CD4-positive, alpha-beta memory T cell (primary cell): ENCODE results near the gene KIF26B. TPM values are rescaled to one million over a fixed set of nuclear protein-coding genes. Genes with fewer than 3 reads are reported as not detected.

Experiments used
- CTCF ChIA-PET: fragments of 350-600 bp; sonication (Branson Sonifier 250); formaldehyde crosslinking; loops from one replicate; lab custom pipeline; 2021; ENCODE audit warnings: inconsistent platforms; ENCODE audit not compliant: partially characterized antibody; lab: Charles Lee
- POLR2A ChIA-PET: fragments of 350-600 bp; sonication (Branson Sonifier 250); formaldehyde crosslinking; loops from one replicate; lab custom pipeline; 2021; ENCODE audit not compliant: partially characterized antibody; lab: Charles Lee
- DNase-seq, 5 donors: peaks; one replicate each; pipeline versions ENCODE4 v3.0.0 to v3.0.0-alpha.2; 2020 to 2022; ENCODE audit warnings: mixed read lengths in 1 of 5
- H3K27ac ChIP-seq: one replicate; pipeline ENCODE4 v1.7.0; 2013; ENCODE audit warnings: low read depth, low read length
- H3K27me3 ChIP-seq: 2 replicates; pipeline ENCODE4 v1.7.0; 2013; ENCODE audit warnings: mild to moderate bottlenecking, low read length, moderate library complexity; ENCODE audit not compliant: insufficient read depth
- H3K36me3 ChIP-seq: 2 replicates; pipeline ENCODE4 v1.7.0; 2013; ENCODE audit warnings: mild to moderate bottlenecking, low read length, moderate library complexity; ENCODE audit not compliant: insufficient read depth
- H3K4me1 ChIP-seq: 2 replicates; pipeline ENCODE4 v1.7.0; 2013; ENCODE audit warnings: mild to moderate bottlenecking, low read length, moderate library complexity; ENCODE audit not compliant: insufficient read depth
- H3K4me3 ChIP-seq, 2 donors: one replicate each; pipeline ENCODE4 v1.7.0; 2013; ENCODE audit warnings: low read length in 2 of 2, mild to moderate bottlenecking in 1 of 2
- H3K9me3 ChIP-seq, 2 donors: one replicate each; pipeline ENCODE4 v1.7.0; 2013; ENCODE audit warnings: low read length in 2 of 2, control low read depth in 1 of 2; ENCODE audit not compliant: control insufficient read depth in 1 of 2
- H3K27ac Mint-ChIP-seq, 7 donors: one replicate each; pipeline ENCODE4 v1.8.0; 2020 to 2021; ENCODE audit warnings: mixed read lengths in 7 of 7, mild to moderate bottlenecking in 6 of 7, inconsistent platforms in 3 of 7, moderate library complexity in 3 of 7
- H3K27me3 Mint-ChIP-seq, 2 donors: one replicate each; pipeline ENCODE4 v1.8.0; 2020 to 2021; ENCODE audit warnings: mixed read lengths in 2 of 2
- H3K36me3 Mint-ChIP-seq, 2 donors: one replicate each; pipeline ENCODE4 v1.8.0; 2020 to 2021; ENCODE audit warnings: mixed read lengths in 2 of 2, inconsistent platforms in 1 of 2, mild to moderate bottlenecking in 1 of 2
- H3K4me1 Mint-ChIP-seq, 4 donors: one replicate each; pipeline ENCODE4 v1.8.0; 2020 to 2021; ENCODE audit warnings: mixed read lengths in 4 of 4, mild to moderate bottlenecking in 1 of 4
- H3K4me3 Mint-ChIP-seq, 8 donors: one replicate each; pipeline ENCODE4 v1.8.0; 2020 to 2021; ENCODE audit warnings: mixed read lengths in 8 of 8, mild to moderate bottlenecking in 7 of 8, moderate library complexity in 6 of 8, inconsistent platforms in 3 of 8
- H3K9me3 Mint-ChIP-seq, 8 donors: one replicate each; pipeline ENCODE4 v1.8.0; 2020 to 2021; ENCODE audit warnings: mixed read lengths in 8 of 8, mild to moderate bottlenecking in 5 of 8, inconsistent platforms in 3 of 8, moderate library complexity in 1 of 8
- intact Hi-C: fragments of 100-400 bp; cut with micrococcal nuclease; formaldehyde crosslinking; loops from one replicate; pipeline ENCODE4 v1.15.1; 2023
- polyA plus RNA-seq, 2 donors: library from polyadenylated mRNA; unstranded; fragments of 300-500 nt; fragmentation: Illumina TruSeq; gene quantifications; one replicate each; pipeline ENCODE4 v1.2.3, GENCODE V29; 2021
- total RNA-seq, 2 experiments: library from RNA; stranded (reverse); gene quantifications; one replicate each; pipeline ENCODE4 v1.2.3, GENCODE V29; 2021

The KIF26B gene
- total and polyA plus RNA-seq, 4 experiments from 2014 or later = 0.10 TPM; not detected in 3

DNA sequence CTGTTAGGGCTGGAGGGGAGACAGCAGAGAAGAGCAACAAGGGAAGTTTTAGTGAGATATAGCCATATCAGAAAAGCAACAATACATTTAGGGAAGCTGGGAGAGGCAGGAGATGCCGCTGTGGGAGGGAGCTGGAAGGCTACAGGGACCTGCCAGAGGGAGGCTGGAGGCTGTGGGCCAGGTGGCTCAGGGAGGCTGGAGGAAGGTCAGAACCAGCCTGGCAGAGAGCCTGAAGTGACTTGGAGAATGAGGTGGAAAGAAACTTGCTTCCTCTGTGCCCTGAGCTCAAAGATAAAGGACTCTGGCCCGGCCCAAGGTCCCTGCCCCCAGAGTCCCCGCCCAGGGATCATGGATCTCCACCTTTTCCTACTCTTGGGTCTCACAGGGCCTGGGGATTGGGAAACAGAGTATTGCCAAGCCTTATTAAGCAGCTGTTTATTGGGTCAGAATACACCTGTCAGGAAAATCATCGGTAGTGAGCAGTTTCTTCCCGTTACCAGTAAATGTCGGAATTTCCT is 85.9 kb downstream of the KIF26B start:
- CTCF ChIA-PET = no interaction called here

DNA sequence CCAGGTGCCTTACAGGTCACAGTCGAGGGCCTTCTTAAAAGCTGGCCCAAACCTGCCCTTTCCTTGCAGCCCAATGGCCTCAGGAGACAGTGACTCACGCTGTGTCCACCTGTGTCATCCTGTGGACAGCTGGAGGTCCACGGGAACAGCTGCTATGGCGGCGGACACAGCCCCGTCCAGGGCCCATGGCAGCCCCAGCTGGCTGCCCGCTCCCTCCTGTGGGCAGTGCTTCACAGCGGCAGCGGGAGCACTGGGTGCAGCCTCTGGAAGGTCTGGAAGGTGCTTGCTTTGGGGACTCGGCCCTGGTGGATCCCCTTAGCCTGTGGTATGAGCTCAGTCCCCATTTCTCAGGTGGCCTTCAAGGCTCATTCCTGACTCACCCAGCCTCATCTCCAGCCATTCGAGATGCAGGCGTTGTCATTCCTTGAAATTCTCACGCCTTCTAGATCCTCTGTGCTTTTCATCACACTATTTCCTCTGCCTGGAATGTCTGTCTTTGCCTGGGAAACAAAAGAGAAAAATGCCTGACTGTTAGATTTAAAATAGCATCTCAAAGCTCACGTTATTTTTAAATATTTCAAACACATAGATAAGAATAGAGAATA is 86.8 kb downstream of the KIF26B start:
- no peak overlapping the region for H3K27ac Mint-ChIP-seq
- peaks cover 3 to 11% of the 10 kb centered on the region in 2 donors for H3K27me3 Mint-ChIP-seq
- Histone ChIP-seq H3K4me1 (no peaks in the 10 kb centered on the region), H3K27me3 (peaks cover 5% of the 10 kb centered on the region), H3K27ac (no peak overlapping the region), H3K36me3 (no peaks in the 10 kb centered on the region), H3K9me3 (no peaks in the 10 kb centered on the region), H3K4me3 (no peak overlapping the region)
- CTCF ChIA-PET = interaction anchor here (1.1 kb wide), 1 partner anchor 10 kb away, joined by 3 read pairs; no protein-coding TSS in a partner anchor
- POLR2A ChIA-PET = no interaction called here
- no peak overlapping the region for H3K4me3 Mint-ChIP-seq
- H3K36me3 Mint-ChIP-seq = no peaks in the 10 kb centered on the region
- H3K9me3 Mint-ChIP-seq = no peaks in the 10 kb centered on the region
- DNase-seq = no peak
- H3K4me1 Mint-ChIP-seq = no peaks in the 10 kb centered on the region
- intact Hi-C loops = no loop called here

More for the DNA sequence above, 85.9 kb downstream of the KIF26B start:
- H3K36me3 ChIP-seq = no peaks in the 10 kb centered on the region
- no peak overlapping the region for H3K4me3 ChIP-seq
- no peaks in the 10 kb centered on the region for H3K9me3 ChIP-seq
- H3K27me3 ChIP-seq = peaks cover 5% of the 10 kb centered on the region
- Mint-ChIP-seq H3K4me3 (no peak overlapping the region), H3K36me3 (no peaks in the 10 kb centered on the region), H3K9me3 (no peaks in the 10 kb centered on the region), H3K27ac (no peak overlapping the region), H3K4me1 (no peaks in the 10 kb centered on the region), H3K27me3 (peaks cover 3 to 11% of the 10 kb centered on the region in 2 donors)
- POLR2A ChIA-PET = no interaction called here
- no peak overlapping the region for H3K27ac ChIP-seq
- intact Hi-C loops = no loop called here
- DNase-seq = no peak
- no peaks in the 10 kb centered on the region for H3K4me1 ChIP-seq

GRCh38 chr1:245242989-245243388 is 88.2 kb downstream of the KIF26B start:
- Histone ChIP-seq H3K9me3 (no peaks in the 10 kb centered on the region), H3K27me3 (peaks cover 5% of the 10 kb centered on the region), H3K4me3 (no peak overlapping the region), H3K4me1 (no peaks in the 10 kb centered on the region), H3K27ac (no peak overlapping the region), H3K36me3 (no peaks in the 10 kb centered on the region)
- Mint-ChIP-seq H3K4me1 (no peaks in the 10 kb centered on the region), H3K27me3 (peaks cover 1 to 8% of the 10 kb centered on the region in 2 donors), H3K9me3 (peaks cover 0 to 2% (median 0%) of the 10 kb centered on the region in 8 donors), H3K36me3 (no peaks in the 10 kb centered on the region), H3K4me3 (no peak overlapping the region), H3K27ac (no peak overlapping the region)
- ChIA-PET POLR2A (no interaction called here), CTCF (no interaction called here)
- no peak for DNase-seq
- intact Hi-C loops = no loop called here

GRCh38 chr1:245245021-245245667 is 90.4 kb downstream of the KIF26B start:
- ChIA-PET CTCF (no interaction called here), POLR2A (no interaction called here)
- H3K36me3 Mint-ChIP-seq = no peaks in the 10 kb centered on the region
- H3K27ac Mint-ChIP-seq = no peak overlapping the region
- no peaks in the 10 kb centered on the region for H3K4me1 Mint-ChIP-seq
- Histone ChIP-seq H3K9me3 (no peaks in the 10 kb centered on the region), H3K27ac (no peak overlapping the region), H3K4me1 (no peaks in the 10 kb centered on the region), H3K4me3 (no peak overlapping the region), H3K36me3 (no peaks in the 10 kb centered on the region), H3K27me3 (peaks cover 4% of the 10 kb centered on the region)
- intact Hi-C loops = no loop called here
- H3K4me3 Mint-ChIP-seq = no peak overlapping the region
- H3K9me3 Mint-ChIP-seq = peaks cover 0 to 2% (median 0%) of the 10 kb centered on the region in 8 donors
- DNase-seq = no peak
- H3K27me3 Mint-ChIP-seq = peaks cover 1 to 7% of the 10 kb centered on the region in 2 donors

- ChIA-PET CTCF (no interaction called here), POLR2A (no interaction called here)
- Mint-ChIP-seq H3K4me3 (no peak overlapping the region), H3K36me3 (no peaks in the 10 kb centered on the region), H3K27me3 (peaks cover 0 to 2% of the 10 kb centered on the region in 2 donors), H3K9me3 (peaks cover 0 to 2% (median 0%) of the 10 kb centered on the region in 8 donors), H3K27ac (peak overlapping the region in 1 of 7 donors; percentile 41), H3K4me1 (no peaks in the 10 kb centered on the region)
- DNase-seq = no peak
- Histone ChIP-seq H3K4me3 (no peak overlapping the region), H3K4me1 (no peaks in the 10 kb centered on the region), H3K27ac (no peak overlapping the region), H3K9me3 (no peaks in the 10 kb centered on the region), H3K27me3 (no peaks in the 10 kb centered on the region), H3K36me3 (no peaks in the 10 kb centered on the region)
- intact Hi-C loops = no loop called here
Observed at GRCh38 chr1:245246433-245246832, 91.6 kb downstream of the KIF26B start.

DNA sequence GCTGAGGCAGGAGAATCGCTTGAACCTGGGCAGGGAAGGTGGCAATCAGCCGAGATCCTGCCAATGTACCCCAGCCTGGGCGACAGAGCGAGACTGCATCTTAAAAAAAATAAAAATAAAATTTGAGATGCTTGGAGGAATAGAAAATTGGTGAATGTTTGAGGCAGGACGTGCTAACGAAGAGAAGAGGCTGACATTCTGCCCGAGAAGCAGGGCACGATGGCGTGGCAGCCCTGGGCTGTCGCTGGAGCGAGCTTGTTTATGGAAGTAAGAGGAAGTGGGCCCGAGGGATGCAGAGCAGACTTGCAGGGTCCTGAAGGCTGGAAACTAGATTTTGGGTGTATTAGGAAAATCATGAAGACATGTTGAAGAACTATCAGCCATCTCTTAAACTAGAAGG is 92.6 kb downstream of the KIF26B start:
- POLR2A ChIA-PET = no interaction called here
- Mint-ChIP-seq H3K36me3 (no peaks in the 10 kb centered on the region), H3K4me3 (no peak overlapping the region), H3K27ac (no peak overlapping the region), H3K27me3 (peaks cover 0 to 2% of the 10 kb centered on the region in 2 donors), H3K4me1 (no peaks in the 10 kb centered on the region), H3K9me3 (peaks cover 0 to 2% (median under 1%) of the 10 kb centered on the region in 8 donors)
- intact Hi-C loops = no loop called here
- H3K4me3 ChIP-seq = no peak overlapping the region
- H3K27me3 ChIP-seq = no peaks in the 10 kb centered on the region
- CTCF ChIA-PET = no interaction called here
- no peaks in the 10 kb centered on the region for H3K4me1 ChIP-seq
- no peaks in the 10 kb centered on the region for H3K36me3 ChIP-seq
- no peak overlapping the region for H3K27ac ChIP-seq
- H3K9me3 ChIP-seq = no peaks in the 10 kb centered on the region
- no peak for DNase-seq

DNA sequence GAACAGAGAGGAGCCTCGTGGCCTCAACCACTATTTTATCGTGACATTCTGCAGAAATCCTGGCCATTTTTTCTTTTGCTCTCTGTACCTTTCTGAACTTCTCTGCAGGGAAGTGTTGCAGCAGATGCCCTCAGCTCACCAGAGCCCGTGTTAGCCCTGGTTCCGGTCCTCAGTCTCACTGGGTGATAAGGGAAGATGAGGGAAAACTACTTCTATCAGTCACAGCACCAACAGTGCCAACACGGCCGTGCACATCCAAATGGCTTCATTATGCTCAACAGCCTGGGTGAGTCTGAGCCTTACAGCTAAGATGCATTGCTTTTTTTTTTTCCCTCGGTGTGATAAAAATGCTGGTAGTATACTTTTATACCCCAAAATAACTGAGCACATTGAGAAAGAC is 93.0 kb downstream of the KIF26B start:
- Mint-ChIP-seq H3K27ac (no peak overlapping the region), H3K27me3 (peaks cover 0 to 2% of the 10 kb centered on the region in 2 donors), H3K9me3 (peaks cover 0 to 5% (median 2%) of the 10 kb centered on the region in 8 donors), H3K4me3 (no peak overlapping the region), H3K4me1 (no peaks in the 10 kb centered on the region), H3K36me3 (no peaks in the 10 kb centered on the region)
- no peaks in the 10 kb centered on the region for H3K9me3 ChIP-seq
- ChIA-PET CTCF (no interaction called here), POLR2A (no interaction called here)
- H3K27me3 ChIP-seq = no peaks in the 10 kb centered on the region
- intact Hi-C loops = no loop called here
- no peak overlapping the region for H3K27ac ChIP-seq
- no peaks in the 10 kb centered on the region for H3K4me1 ChIP-seq
- no peaks in the 10 kb centered on the region for H3K36me3 ChIP-seq
- no peak for DNase-seq
- H3K4me3 ChIP-seq = no peak overlapping the region
